ENCODE data around the gene TRERF1.

DNA sequence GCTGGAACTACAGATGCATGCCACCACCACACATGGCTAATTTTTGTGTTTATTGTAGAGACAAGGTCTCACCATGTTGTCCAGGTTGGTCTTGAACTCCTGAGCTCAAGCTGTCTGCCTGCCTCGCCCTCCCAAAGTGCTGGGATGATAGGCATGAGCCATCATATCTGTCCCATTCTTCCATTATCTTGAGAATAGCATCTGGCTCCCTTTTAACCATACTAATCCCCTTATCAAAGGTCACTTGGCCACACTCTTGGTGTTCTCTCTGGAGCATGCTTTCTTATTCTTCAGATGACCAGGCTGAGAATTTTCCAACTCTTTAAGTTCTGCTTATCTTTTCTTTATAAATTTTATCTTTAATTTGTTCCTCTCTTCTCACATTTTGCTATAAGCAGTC is 15.9 kb upstream of the TRERF1 start:
- TF ChIP-seq POLR2A (IDR thresholded peaks at IDR 0.05), result no peak
- TF ChIP-seq, protein P1, sequence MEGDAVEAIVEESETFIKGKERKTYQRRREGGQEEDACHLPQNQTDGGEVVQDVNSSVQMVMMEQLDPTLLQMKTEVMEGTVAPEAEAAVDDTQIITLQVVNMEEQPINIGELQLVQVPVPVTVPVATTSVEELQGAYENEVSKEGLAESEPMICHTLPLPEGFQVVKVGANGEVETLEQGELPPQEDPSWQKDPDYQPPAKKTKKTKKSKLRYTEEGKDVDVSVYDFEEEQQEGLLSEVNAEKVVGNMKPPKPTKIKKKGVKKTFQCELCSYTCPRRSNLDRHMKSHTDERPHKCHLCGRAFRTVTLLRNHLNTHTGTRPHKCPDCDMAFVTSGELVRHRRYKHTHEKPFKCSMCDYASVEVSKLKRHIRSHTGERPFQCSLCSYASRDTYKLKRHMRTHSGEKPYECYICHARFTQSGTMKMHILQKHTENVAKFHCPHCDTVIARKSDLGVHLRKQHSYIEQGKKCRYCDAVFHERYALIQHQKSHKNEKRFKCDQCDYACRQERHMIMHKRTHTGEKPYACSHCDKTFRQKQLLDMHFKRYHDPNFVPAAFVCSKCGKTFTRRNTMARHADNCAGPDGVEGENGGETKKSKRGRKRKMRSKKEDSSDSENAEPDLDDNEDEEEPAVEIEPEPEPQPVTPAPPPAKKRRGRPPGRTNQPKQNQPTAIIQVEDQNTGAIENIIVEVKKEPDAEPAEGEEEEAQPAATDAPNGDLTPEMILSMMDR (IDR thresholded peaks at IDR 0.05), result no peak
